ENCODE data around the gene GNAL. TPM values are rescaled to one million over a fixed set of nuclear protein-coding genes. Genes with fewer than 3 reads are reported as not detected.

The GNAL gene
- total RNA-seq, 1 experiment from 2014 or later: 4.6 TPM

- Histone ChIP-seq H3K36me3 (ENCODE audit: control insufficient read depth in 1 of 2, insufficient read depth in 2 of 2, low read length in 2 of 2) (no peaks in the 10 kb centered on the region), H3K4me3 (replicated peaks in 1 of 2; ENCODE audit: low read depth in 1 of 2, low read length in 2 of 2) (no peak overlapping the region), H2AFZ (ENCODE audit: low read depth, low read length, poor library complexity, severe bottlenecking) (no peak overlapping the region), H4K20me1 (ENCODE audit: insufficient read depth) (no peaks in the 10 kb centered on the region), H3K4me1 (ENCODE audit: control insufficient read depth in 1 of 2, insufficient read depth in 2 of 2, low read length in 2 of 2) (0 out of 4 replicates have a peak, but pooled peaks cover 0 to 4% of the 10 kb centered on the region in 2 experiments), H3K27ac (ENCODE audit: low read depth, low read length) (no peak overlapping the region), H3K4me2 (ENCODE audit: low read length) (no peak overlapping the region), H3K9me2 (ENCODE audit: insufficient read depth) (no peaks in the 10 kb centered on the region), H3K9me3 (ENCODE audit: control insufficient read depth in 1 of 2, insufficient read depth in 1 of 2, low read depth in 1 of 2, low read length in 2 of 2) (no peaks in the 10 kb centered on the region), H3K9ac (ENCODE audit: low read length) (no peak overlapping the region), H3K79me2 (ENCODE audit: insufficient read depth, low read length) (no peaks in the 10 kb centered on the region), H3K27me3 (ENCODE audit: insufficient read depth, low read length) (peaks cover 34% of the 10 kb centered on the region)
- POLR2A ChIA-PET: no interaction called here
- intact Hi-C loops (cut with micrococcal nuclease): no loop called here
- no peak for ATAC-seq
- no peak for DNase-seq (ENCODE audit: low read depth, low spot score)
- TF ChIP-seq EZH2phosphoT487 (IDR thresholded peaks at IDR 0.05; ENCODE audit: borderline replicate concordance) (no peak), POLR2AphosphoS5 (IDR thresholded peaks at IDR 0.05; ENCODE audit: low read depth, low read length) (no peak), ELF1 (IDR thresholded peaks at IDR 0.05; ENCODE audit: borderline replicate concordance, low read depth) (no peak), YY1 (IDR thresholded peaks at IDR 0.05; ENCODE audit: extremely low read depth, insufficient replicate concordance, low read depth, low read length) (no peak), SRF (IDR thresholded peaks at IDR 0.05; ENCODE audit: low read depth) (no peak), CBX3 (IDR thresholded peaks at IDR 0.05; ENCODE audit: low read depth) (no peak), JUND (IDR thresholded peaks at IDR 0.05) (no peak), ZBTB33 (IDR thresholded peaks at IDR 0.05; ENCODE audit: extremely low read depth, insufficient replicate concordance, low read length) (no peak), CEBPB (IDR thresholded peaks at IDR 0.05; ENCODE audit: low read depth) (no peak), REST (IDR thresholded peaks at IDR 0.05; ENCODE audit: low read depth) (no peak), SP1 (IDR thresholded peaks at IDR 0.05; ENCODE audit: low read depth) (no peak), EZH2 (IDR thresholded peaks at IDR 0.05) (no peak)
- BruUV-seq (replicated peaks): no TSS peak
- RAD21 ChIA-PET (ENCODE audit: low non-redundant PET in 1 of 2, low total read pairs in 2 of 2, uncharacterized antibody in 2 of 2, unreplicated experiment in 2 of 2): no interaction called here
- CTCF ChIA-PET: no interaction called here
Observed at GRCh38 chr18:11747286-11747685, 58.2 kb downstream of the GNAL start.

Data from HCT116 (cell line).